ENCODE measurements around the gene HAGH. TPM values are rescaled to one million over a fixed set of nuclear protein-coding genes. Genes with fewer than 3 reads are reported as not detected.

HAGH gene
- total and polyA plus RNA-seq, 10 of the 15 experiments (the other 5 are each of a cell fraction or from before 2014, with no cell fraction given), result 2.0 to 50.1 (median 22.4) TPM

- in situ Hi-C loops (cut with MboI), result loop anchor here (10.0 kb wide), 2 partner anchors 75 to 285 kb away; partner anchors contain the start of gene RAB26
- SMC1A ChIA-PET (ENCODE audit: uncharacterized antibody, unreplicated experiment), result no interaction called here
- no peak overlapping the region for H3K4me2 ChIP-seq (ENCODE audit: control insufficient read depth, insufficient read depth)
- H3K79me2 ChIP-seq (ENCODE audit: control insufficient read depth, insufficient read depth, low read length), result no peaks in the 10 kb centered on the region
- H3K4me1 ChIP-seq (ENCODE audit: control insufficient read depth, insufficient read depth, low read length), result no peaks in the 10 kb centered on the region
- CTCF ChIA-PET, result interaction anchor here (1.1 to 1.2 kb wide), 2 partner anchors 68 to 80 kb away, joined by 3 to 4 read pairs; no protein-coding TSS in a partner anchor
- no peaks in the 10 kb centered on the region for H4K20me1 ChIP-seq (ENCODE audit: control insufficient read depth, insufficient read depth)
- peaks cover 3 to 6% of the 10 kb centered on the region in 2 experiments; a peak in 3 of 4 replicates for H3K27me3 ChIP-seq (replicated peaks in 1 of 2; ENCODE audit: control insufficient read depth in 2 of 2, insufficient read depth in 2 of 2, low read length in 1 of 2)
- H3K27ac ChIP-seq (ENCODE audit: control insufficient read depth, insufficient read depth), result no peak overlapping the region
- ATAC-seq (no peak), DNase-seq (ENCODE audit: low read depth, low spot score) (no peak), FAIRE-seq (no peak)
- no peak overlapping the region for H3K9ac ChIP-seq (ENCODE audit: control insufficient read depth, insufficient read depth, low read length)
- POLR2A ChIA-PET, result no interaction called here
- intact Hi-C loops (cut with micrococcal nuclease; ENCODE audit: unreplicated experiment), result no loop called here
- H2AFZ ChIP-seq (ENCODE audit: control insufficient read depth, low read depth, low read length), result no peak overlapping the region
- BruUV-seq (replicated peaks), result no TSS peak
- H3K9me3 ChIP-seq (replicated peaks; ENCODE audit: control insufficient read depth, insufficient read depth, low read length), result no peaks in the 10 kb centered on the region
- H3K4me3 ChIP-seq, result no peak overlapping the region
- WGBS (ENCODE audit: insufficient coverage, insufficient replicate concordance, low lambda C conversion rate, missing lambda C conversion rate), result 27% methylated on average over 8 of the region's 8 CpGs
- no peaks in the 10 kb centered on the region for H3K36me3 ChIP-seq (ENCODE audit: control insufficient read depth in 2 of 2, insufficient read depth in 2 of 2, low read length in 1 of 2)
- RAD21 ChIA-PET (ENCODE audit: unreplicated experiment), result no interaction called here
- TF ChIP-seq MEF2A (IDR thresholded peaks at IDR 0.05; ENCODE audit: insufficient read depth, low read depth, low read length) (no peak), JUNB (IDR thresholded peaks at IDR 0.05) (no peak), USF2 (IDR thresholded peaks at IDR 0.05; ENCODE audit: borderline replicate concordance, low read depth, low read length) (no peak), SKIL (IDR thresholded peaks at IDR 0.05; ENCODE audit: low read depth, poor library complexity, severe bottlenecking) (no peak), CUX1 (IDR thresholded peaks at IDR 0.05; ENCODE audit: insufficient replicate concordance, low read depth, low read length) (no peak), NR2F1 (conservative IDR thresholded peaks at IDR 0.05) (no peak), RAD21 (IDR thresholded peaks at IDR 0.05; ENCODE audit: insufficient read depth, low read depth, low read length) (no peak), HSF1 (IDR thresholded peaks at IDR 0.05; ENCODE audit: low read depth, low read length) (no peak), REST (IDR thresholded peaks at IDR 0.05; ENCODE audit: low read depth, low read length) (no peak)
Measured at GRCh38 chr16:1859650-1860049, 33.0 kb upstream of the HAGH start.
